Activated naive CD4-positive, alpha-beta T cell treated with anti-CD3 and anti-CD28 coated beads for 36 hours (primary cell): ENCODE data around the gene TAF4. TPM values are rescaled to one million over a fixed set of nuclear protein-coding genes. Genes with fewer than 3 reads are reported as not detected.
"Not testable (repeated sequence)": the region's sequence is repeated elsewhere in the genome, so short reads cannot be mapped to it uniquely, and the experiment has no call there.

Experiments used
- CTCF ChIA-PET: fragments of 350-600 bp; sonication (Branson Sonifier 250); formaldehyde crosslinking; loops from one replicate; lab custom pipeline; 2021; ENCODE audit warnings: antibody characterized with exemption; lab: Charles Lee
- DNase-seq: peaks from one replicate; pipeline ENCODE4 v3.0.0-alpha.2; 2020
- H3K27ac Mint-ChIP-seq: one replicate; pipeline ENCODE4 v1.8.0; 2021; ENCODE audit warnings: mild to moderate bottlenecking, mixed read lengths
- H3K27me3 Mint-ChIP-seq: one replicate; pipeline ENCODE4 v1.8.0; 2021; ENCODE audit warnings: low read depth, mixed read lengths
- H3K36me3 Mint-ChIP-seq: one replicate; pipeline ENCODE4 v1.8.0; 2021; ENCODE audit warnings: low read depth, mixed read lengths
- H3K4me1 Mint-ChIP-seq: one replicate; pipeline ENCODE4 v1.8.0; 2021; ENCODE audit warnings: low read depth, mixed read lengths
- H3K4me3 Mint-ChIP-seq: one replicate; pipeline ENCODE4 v1.8.0; 2021; ENCODE audit warnings: mild to moderate bottlenecking, moderate library complexity, mixed read lengths
- H3K9me3 Mint-ChIP-seq: one replicate; pipeline ENCODE4 v1.8.0; 2021; ENCODE audit warnings: mixed read lengths
- intact Hi-C: fragments of 100-400 bp; cut with micrococcal nuclease; formaldehyde crosslinking; loops from one replicate; pipeline ENCODE4 v1.15.1; 2023
- total RNA-seq, 2 experiments: library from RNA; stranded (reverse); gene quantifications; one replicate each; pipeline ENCODE4 v1.2.3, GENCODE V29; 2021

TAF4 gene
- total RNA-seq, 2 experiments from 2014 or later = 15.0 to 15.4 TPM

GRCh38 chr20:61953037-61954021, 112.4 kb downstream of the TAF4 start:
- CTCF ChIA-PET = no interaction called here
- DNase-seq = no peak
- H3K27me3 Mint-ChIP-seq = peaks cover 20% of the 10 kb centered on the region
- H3K36me3 Mint-ChIP-seq = no peaks in the 10 kb centered on the region
- intact Hi-C loops = no loop called here
- no peak overlapping the region for H3K4me3 Mint-ChIP-seq
- H3K4me1 Mint-ChIP-seq = no peaks in the 10 kb centered on the region
- no peaks in the 10 kb centered on the region for H3K9me3 Mint-ChIP-seq
- no peak overlapping the region for H3K27ac Mint-ChIP-seq

- no peak overlapping the region for H3K27ac Mint-ChIP-seq
- no peaks in the 10 kb centered on the region for H3K36me3 Mint-ChIP-seq
- no peaks in the 10 kb centered on the region for H3K4me1 Mint-ChIP-seq
- intact Hi-C loops = no loop called here
- H3K4me3 Mint-ChIP-seq = no peak overlapping the region
- no peaks in the 10 kb centered on the region for H3K9me3 Mint-ChIP-seq
- DNase-seq = no peak
- peaks cover 20% of the 10 kb centered on the region for H3K27me3 Mint-ChIP-seq
- CTCF ChIA-PET = no interaction called here
Observed at GRCh38 chr20:61951695-61952533, 113.8 kb downstream of the TAF4 start.

- Mint-ChIP-seq H3K27me3 (peaks cover 20% of the 10 kb centered on the region), H3K4me3 (no peak overlapping the region), H3K4me1 (no peaks in the 10 kb centered on the region), H3K27ac (no peak overlapping the region), H3K36me3 (no peaks in the 10 kb centered on the region), H3K9me3 (no peaks in the 10 kb centered on the region)
- CTCF ChIA-PET = no interaction called here
- intact Hi-C loops = no loop called here
- DNase-seq = no peak
Observed at GRCh38 chr20:61950641-61951071, 115.0 kb downstream of the TAF4 start.

GRCh38 chr20:61949714-61950640, 115.7 kb downstream of the TAF4 start:
- no peaks in the 10 kb centered on the region for H3K9me3 Mint-ChIP-seq
- H3K4me3 Mint-ChIP-seq = no peak overlapping the region
- H3K4me1 Mint-ChIP-seq = no peaks in the 10 kb centered on the region
- intact Hi-C loops = no loop called here
- H3K36me3 Mint-ChIP-seq = no peaks in the 10 kb centered on the region
- H3K27ac Mint-ChIP-seq = no peak overlapping the region
- DNase-seq = no peak
- CTCF ChIA-PET = no interaction called here
- peaks cover 18% of the 10 kb centered on the region for H3K27me3 Mint-ChIP-seq

- Mint-ChIP-seq H3K27ac (no peak overlapping the region), H3K4me1 (no peaks in the 10 kb centered on the region), H3K27me3 (peaks cover 12% of the 10 kb centered on the region), H3K4me3 (no peak overlapping the region), H3K36me3 (no peaks in the 10 kb centered on the region), H3K9me3 (no peaks in the 10 kb centered on the region)
- CTCF ChIA-PET = no interaction called here
- DNase-seq = no peak
- intact Hi-C loops = no loop called here
Observed at GRCh38 chr20:61949363-61949713, 116.3 kb downstream of the TAF4 start.

GRCh38 chr20:61948586-61949362, 116.9 kb downstream of the TAF4 start:
- CTCF ChIA-PET = no interaction called here
- no peaks in the 10 kb centered on the region for H3K36me3 Mint-ChIP-seq
- H3K4me1 Mint-ChIP-seq = no peaks in the 10 kb centered on the region
- no peaks in the 10 kb centered on the region for H3K9me3 Mint-ChIP-seq
- DNase-seq = no peak
- intact Hi-C loops = no loop called here
- no peak overlapping the region for H3K27ac Mint-ChIP-seq
- no peak overlapping the region for H3K4me3 Mint-ChIP-seq
- peaks cover 11% of the 10 kb centered on the region for H3K27me3 Mint-ChIP-seq

- not testable (repeated sequence) for H3K4me1 Mint-ChIP-seq, H3K4me3 Mint-ChIP-seq
Observed at GRCh38 chr20:61948056-61948455, 117.6 kb downstream of the TAF4 start.

GRCh38 chr20:61945495-61945894, 120.2 kb downstream of the TAF4 start:
- H3K27ac Mint-ChIP-seq, H3K4me1 Mint-ChIP-seq, H3K4me3 Mint-ChIP-seq, H3K36me3 Mint-ChIP-seq, H3K9me3 Mint-ChIP-seq, CTCF ChIA-PET, DNase-seq, H3K27me3 Mint-ChIP-seq, intact Hi-C loops: not testable (repeated sequence)

More at GRCh38 chr20:61948056-61948455, 117.6 kb downstream of the TAF4 start:
- intact Hi-C loops, H3K9me3 Mint-ChIP-seq, H3K27me3 Mint-ChIP-seq, H3K36me3 Mint-ChIP-seq, H3K27ac Mint-ChIP-seq, CTCF ChIA-PET, DNase-seq: not testable (repeated sequence)

- DNase-seq, H3K27ac Mint-ChIP-seq, CTCF ChIA-PET, H3K27me3 Mint-ChIP-seq, H3K36me3 Mint-ChIP-seq, H3K4me1 Mint-ChIP-seq, H3K4me3 Mint-ChIP-seq, H3K9me3 Mint-ChIP-seq, intact Hi-C loops: not testable (repeated sequence)
Observed at GRCh38 chr20:61944967-61945366, 120.7 kb downstream of the TAF4 start.

- no peaks in the 10 kb centered on the region for H3K36me3 Mint-ChIP-seq
- intact Hi-C loops = no loop called here
- DNase-seq = no peak
- no peak overlapping the region for H3K27ac Mint-ChIP-seq
- H3K27me3 Mint-ChIP-seq = no peaks in the 10 kb centered on the region
- no peak overlapping the region for H3K4me3 Mint-ChIP-seq
- no peaks in the 10 kb centered on the region for H3K4me1 Mint-ChIP-seq
- CTCF ChIA-PET = no interaction called here
- H3K9me3 Mint-ChIP-seq = no peaks in the 10 kb centered on the region
Observed at GRCh38 chr20:61942526-61942925, 123.2 kb downstream of the TAF4 start.

- Mint-ChIP-seq H3K27me3 (no peaks in the 10 kb centered on the region), H3K27ac (no peak overlapping the region), H3K4me3 (no peak overlapping the region), H3K9me3 (no peaks in the 10 kb centered on the region), H3K4me1 (no peaks in the 10 kb centered on the region), H3K36me3 (no peaks in the 10 kb centered on the region)
- no peak for DNase-seq
- intact Hi-C loops = no loop called here
- CTCF ChIA-PET = no interaction called here
Observed at GRCh38 chr20:61941721-61942405, 123.8 kb downstream of the TAF4 start.
